ENCODE results near the gene ERC1.

DNA sequence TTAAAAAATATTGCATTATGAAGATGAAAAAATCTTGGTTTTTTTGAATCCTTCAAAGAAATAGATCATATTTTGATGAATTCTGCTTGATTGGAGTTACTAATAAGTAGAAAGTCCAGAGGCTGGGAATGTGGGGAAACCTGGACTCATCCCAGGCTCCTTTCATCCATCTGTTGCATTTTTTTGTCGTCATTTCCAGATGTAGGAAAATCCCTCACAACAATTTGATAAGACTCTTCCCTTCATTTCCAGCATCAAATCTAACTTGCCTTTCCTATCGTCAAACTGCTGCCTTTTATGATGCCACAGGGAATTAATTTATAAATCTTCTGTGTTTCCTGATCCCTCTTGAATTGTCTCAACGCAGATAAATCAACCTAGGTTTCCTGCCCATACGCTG lies 391.8 kb downstream of the ERC1 start:
- TF ChIP-seq CTCF (conservative IDR thresholded peaks at IDR 0.05; ENCODE audit: low read depth, low read length), result no peak
- no peak for TF ChIP-seq EZH2phosphoT487 (IDR thresholded peaks at IDR 0.05; ENCODE audit: borderline replicate concordance, low read length)
